HG03039 (cell line): ENCODE measurements around the gene LTBR.

Source experiments
- ATAC-seq: cut with Tn5 transposase; IDR thresholded peaks from one replicate; pipeline ENCODE4 v1.9.1; 2021; ENCODE audit warnings: mild to moderate bottlenecking, moderate library complexity; ENCODE audit not compliant: unreplicated experiment

Gene LTBR

GRCh38 chr12:6346235-6346832, 37.6 kb upstream of the LTBR start:
- ATAC-seq: no peak

GRCh38 chr12:6346942-6347341, 37.0 kb upstream of the LTBR start:
- no peak for ATAC-seq

- ATAC-seq: no peak
Observed at GRCh38 chr12:6347367-6348338, 36.3 kb upstream of the LTBR start.

- ATAC-seq: no peak
Observed at GRCh38 chr12:6351622-6352021, 32.3 kb upstream of the LTBR start.

- ATAC-seq: no peak
Observed at GRCh38 chr12:6352193-6353173, 31.5 kb upstream of the LTBR start.

GRCh38 chr12:6354495-6355393, 29.2 kb upstream of the LTBR start:
- no peak for ATAC-seq

GRCh38 chr12:6355491-6356373, 28.2 kb upstream of the LTBR start:
- no peak for ATAC-seq

- no peak for ATAC-seq
Observed at GRCh38 chr12:6356374-6356820, 27.6 kb upstream of the LTBR start.

- ATAC-seq: no peak
Observed at GRCh38 chr12:6358881-6359280, 25.1 kb upstream of the LTBR start.

GRCh38 chr12:6360080-6360571, 23.8 kb upstream of the LTBR start:
- no peak for ATAC-seq

- ATAC-seq: no peak
Observed at GRCh38 chr12:6360578-6361490, 23.1 kb upstream of the LTBR start.

- no peak for ATAC-seq
Observed at GRCh38 chr12:6361834-6362233, 22.1 kb upstream of the LTBR start.

GRCh38 chr12:6362403-6362802, 21.6 kb upstream of the LTBR start:
- no peak for ATAC-seq

GRCh38 chr12:6363010-6363329, 21.0 kb upstream of the LTBR start:
- no peak for ATAC-seq

- ATAC-seq: no peak
Observed at GRCh38 chr12:6363330-6364043, 20.5 kb upstream of the LTBR start.

GRCh38 chr12:6364044-6364374, 20.0 kb upstream of the LTBR start:
- ATAC-seq: no peak
